ENCODE results near the gene CAPN7.

Gene CAPN7

DNA sequence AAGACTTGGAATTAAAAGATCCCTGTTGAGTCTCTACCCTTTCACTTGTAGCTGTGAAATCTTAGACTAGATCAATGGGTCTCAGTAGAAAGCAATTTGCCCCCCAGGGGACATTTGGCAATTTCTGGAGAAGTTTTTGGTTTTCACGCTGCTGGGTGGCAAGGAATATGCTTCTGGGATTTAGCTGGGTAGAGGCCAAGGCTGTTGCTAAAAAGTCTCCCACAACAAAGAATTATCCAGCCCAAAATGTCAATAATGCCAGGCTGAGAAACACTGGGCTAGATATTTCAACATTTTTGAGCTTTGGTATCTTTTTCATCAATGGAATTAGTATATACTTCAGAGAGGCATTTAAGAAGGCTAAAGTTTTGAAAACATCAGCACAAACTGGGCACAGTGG lies 8.7 kb downstream of the CAPN7 start:
- Histone ChIP-seq H3K27ac (replicated peaks) (no peak overlapping the region), H3K4me3 (replicated peaks; ENCODE audit: insufficient read depth, low read length) (no peak overlapping the region), H3K27me3 (ENCODE audit: insufficient read depth, poor library complexity, severe bottlenecking) (no peaks in the 10 kb centered on the region)
- no peak for TF ChIP-seq SPI1 (IDR thresholded peaks at IDR 0.05; ENCODE audit: borderline replicate concordance, low read depth)
- TF ChIP-seq, protein P1, sequence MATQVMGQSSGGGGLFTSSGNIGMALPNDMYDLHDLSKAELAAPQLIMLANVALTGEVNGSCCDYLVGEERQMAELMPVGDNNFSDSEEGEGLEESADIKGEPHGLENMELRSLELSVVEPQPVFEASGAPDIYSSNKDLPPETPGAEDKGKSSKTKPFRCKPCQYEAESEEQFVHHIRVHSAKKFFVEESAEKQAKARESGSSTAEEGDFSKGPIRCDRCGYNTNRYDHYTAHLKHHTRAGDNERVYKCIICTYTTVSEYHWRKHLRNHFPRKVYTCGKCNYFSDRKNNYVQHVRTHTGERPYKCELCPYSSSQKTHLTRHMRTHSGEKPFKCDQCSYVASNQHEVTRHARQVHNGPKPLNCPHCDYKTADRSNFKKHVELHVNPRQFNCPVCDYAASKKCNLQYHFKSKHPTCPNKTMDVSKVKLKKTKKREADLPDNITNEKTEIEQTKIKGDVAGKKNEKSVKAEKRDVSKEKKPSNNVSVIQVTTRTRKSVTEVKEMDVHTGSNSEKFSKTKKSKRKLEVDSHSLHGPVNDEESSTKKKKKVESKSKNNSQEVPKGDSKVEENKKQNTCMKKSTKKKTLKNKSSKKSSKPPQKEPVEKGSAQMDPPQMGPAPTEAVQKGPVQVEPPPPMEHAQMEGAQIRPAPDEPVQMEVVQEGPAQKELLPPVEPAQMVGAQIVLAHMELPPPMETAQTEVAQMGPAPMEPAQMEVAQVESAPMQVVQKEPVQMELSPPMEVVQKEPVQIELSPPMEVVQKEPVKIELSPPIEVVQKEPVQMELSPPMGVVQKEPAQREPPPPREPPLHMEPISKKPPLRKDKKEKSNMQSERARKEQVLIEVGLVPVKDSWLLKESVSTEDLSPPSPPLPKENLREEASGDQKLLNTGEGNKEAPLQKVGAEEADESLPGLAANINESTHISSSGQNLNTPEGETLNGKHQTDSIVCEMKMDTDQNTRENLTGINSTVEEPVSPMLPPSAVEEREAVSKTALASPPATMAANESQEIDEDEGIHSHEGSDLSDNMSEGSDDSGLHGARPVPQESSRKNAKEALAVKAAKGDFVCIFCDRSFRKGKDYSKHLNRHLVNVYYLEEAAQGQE (IDR thresholded peaks at IDR 0.05; ENCODE audit: insufficient replicate concordance, low read depth), result no peak
- TF ChIP-seq, protein P2, sequence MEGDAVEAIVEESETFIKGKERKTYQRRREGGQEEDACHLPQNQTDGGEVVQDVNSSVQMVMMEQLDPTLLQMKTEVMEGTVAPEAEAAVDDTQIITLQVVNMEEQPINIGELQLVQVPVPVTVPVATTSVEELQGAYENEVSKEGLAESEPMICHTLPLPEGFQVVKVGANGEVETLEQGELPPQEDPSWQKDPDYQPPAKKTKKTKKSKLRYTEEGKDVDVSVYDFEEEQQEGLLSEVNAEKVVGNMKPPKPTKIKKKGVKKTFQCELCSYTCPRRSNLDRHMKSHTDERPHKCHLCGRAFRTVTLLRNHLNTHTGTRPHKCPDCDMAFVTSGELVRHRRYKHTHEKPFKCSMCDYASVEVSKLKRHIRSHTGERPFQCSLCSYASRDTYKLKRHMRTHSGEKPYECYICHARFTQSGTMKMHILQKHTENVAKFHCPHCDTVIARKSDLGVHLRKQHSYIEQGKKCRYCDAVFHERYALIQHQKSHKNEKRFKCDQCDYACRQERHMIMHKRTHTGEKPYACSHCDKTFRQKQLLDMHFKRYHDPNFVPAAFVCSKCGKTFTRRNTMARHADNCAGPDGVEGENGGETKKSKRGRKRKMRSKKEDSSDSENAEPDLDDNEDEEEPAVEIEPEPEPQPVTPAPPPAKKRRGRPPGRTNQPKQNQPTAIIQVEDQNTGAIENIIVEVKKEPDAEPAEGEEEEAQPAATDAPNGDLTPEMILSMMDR (IDR thresholded peaks at IDR 0.05; ENCODE audit: insufficient read depth, low read length), result no peak
- no peak for TF ChIP-seq GABPA (IDR thresholded peaks at IDR 0.05; ENCODE audit: low read depth)
- TF ChIP-seq POLR2AphosphoS5 (IDR thresholded peaks at IDR 0.05; ENCODE audit: low read depth), result no peak
- DNase-seq (ENCODE audit: low read depth in 1 of 2, low spot score in 1 of 2), result no peak

DNA sequence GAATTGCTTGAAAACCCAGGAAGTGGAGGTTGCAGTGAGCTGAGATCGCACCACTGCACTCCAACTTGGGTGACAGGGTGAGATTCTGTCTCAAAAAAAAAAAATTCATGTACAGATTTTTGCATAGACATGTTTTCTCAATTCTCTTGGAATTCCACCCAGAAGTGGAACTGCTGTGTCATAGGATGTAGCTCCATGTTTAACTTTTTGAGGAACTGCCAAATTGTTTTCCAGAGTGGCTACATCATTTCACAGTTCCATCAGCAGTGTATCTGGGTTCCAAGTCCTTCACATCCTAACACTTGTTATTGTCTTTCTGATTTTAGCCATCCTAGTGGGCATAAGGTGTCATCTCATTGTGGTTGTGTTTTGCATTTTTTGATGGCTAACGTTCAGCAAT lies 9.9 kb downstream of the CAPN7 start:
- H3K4me3 ChIP-seq (replicated peaks; ENCODE audit: insufficient read depth, low read length), result no peak overlapping the region
- TF ChIP-seq, protein P2 (IDR thresholded peaks at IDR 0.05; ENCODE audit: insufficient read depth, low read length), result no peak
- no peak for TF ChIP-seq GABPA (IDR thresholded peaks at IDR 0.05; ENCODE audit: low read depth)
- TF ChIP-seq, protein P1 (IDR thresholded peaks at IDR 0.05; ENCODE audit: insufficient replicate concordance, low read depth), result no peak
- TF ChIP-seq SPI1 (IDR thresholded peaks at IDR 0.05; ENCODE audit: borderline replicate concordance, low read depth), result no peak
- TF ChIP-seq POLR2AphosphoS5 (IDR thresholded peaks at IDR 0.05; ENCODE audit: low read depth), result no peak
- DNase-seq (ENCODE audit: low read depth in 1 of 2, low spot score in 1 of 2), result no peak
- H3K27me3 ChIP-seq (ENCODE audit: insufficient read depth, poor library complexity, severe bottlenecking), result no peaks in the 10 kb centered on the region
- no peak overlapping the region for H3K27ac ChIP-seq (replicated peaks)

DNA sequence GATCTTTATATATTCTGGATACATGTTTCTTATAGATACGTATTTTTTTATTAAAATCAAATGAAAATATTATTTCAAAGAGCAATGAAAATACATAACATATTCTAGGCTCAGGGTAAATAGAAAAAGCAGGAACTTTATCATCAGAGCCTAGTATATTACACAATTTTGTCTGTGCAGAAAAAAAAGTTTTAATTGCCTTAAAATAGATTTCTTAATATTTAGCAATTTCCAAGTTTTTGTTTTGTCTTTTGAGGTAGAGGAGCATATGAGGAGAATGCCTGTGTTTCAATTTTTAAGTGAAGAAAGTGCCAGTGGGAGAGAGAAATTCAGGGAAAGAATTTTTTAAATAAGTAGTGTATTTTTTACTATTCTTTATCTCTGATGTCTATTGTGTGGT lies 10.5 kb downstream of the CAPN7 start:
- TF ChIP-seq, protein P1 (IDR thresholded peaks at IDR 0.05; ENCODE audit: insufficient replicate concordance, low read depth), result no peak
- TF ChIP-seq SPI1 (IDR thresholded peaks at IDR 0.05; ENCODE audit: borderline replicate concordance, low read depth) (no peak), GABPA (IDR thresholded peaks at IDR 0.05; ENCODE audit: low read depth) (no peak), POLR2AphosphoS5 (IDR thresholded peaks at IDR 0.05; ENCODE audit: low read depth) (no peak)
- TF ChIP-seq, protein P2 (IDR thresholded peaks at IDR 0.05; ENCODE audit: insufficient read depth, low read length), result no peak

More for the DNA sequence above, 10.5 kb downstream of the CAPN7 start:
- H3K27me3 ChIP-seq (ENCODE audit: insufficient read depth, poor library complexity, severe bottlenecking), result no peaks in the 10 kb centered on the region
- H3K27ac ChIP-seq (replicated peaks), result no peak overlapping the region
- no peak for DNase-seq (ENCODE audit: low read depth in 1 of 2, low spot score in 1 of 2)
- no peak overlapping the region for H3K4me3 ChIP-seq (replicated peaks; ENCODE audit: insufficient read depth, low read length)
